Ishikawa (cell line): ENCODE measurements around the gene FUBP3.

Experiments used
- CEBPB ChIP-seq: IDR thresholded peaks from 2 replicates; pipeline ENCODE4 v1.6.1; 2012
- CREB1 ChIP-seq: IDR thresholded peaks from 2 replicates; pipeline ENCODE4 v1.6.1; 2012; ENCODE audit warnings: low read depth
- EP300 ChIP-seq: IDR thresholded peaks from 2 replicates; pipeline ENCODE4 v1.6.1; 2012; ENCODE audit warnings: borderline replicate concordance
- MAX ChIP-seq: IDR thresholded peaks from 2 replicates; pipeline ENCODE4 v1.6.1; 2012
- NFIC ChIP-seq: IDR thresholded peaks from 2 replicates; pipeline ENCODE4 v1.6.1; 2012
- RAD21 ChIP-seq: IDR thresholded peaks from 2 replicates; pipeline ENCODE4 v1.6.1; 2012; ENCODE audit warnings: low read depth
- REST ChIP-seq: IDR thresholded peaks from 2 replicates; pipeline ENCODE4 v1.6.1; 2012; ENCODE audit warnings: low read depth, mild to moderate bottlenecking

- no peak for TF ChIP-seq NFIC
- TF ChIP-seq EP300: peak; percentile 19; the same call in 1 of the 2 replicates
- TF ChIP-seq REST: no peak
- no peak for TF ChIP-seq CEBPB
- TF ChIP-seq MAX: peak; percentile 53; the same call in 1 of the 2 replicates
- TF ChIP-seq RAD21: no peak
- TF ChIP-seq CREB1: peak; percentile 56
These were observed at the start of gene FUBP3 for GRCh38 chr9:130578865-130579737.
